SK-N-MC (cell line): ENCODE results near the gene MACF1.

ENCODE experiments used
- DNase-seq: peaks from one replicate; pipeline ENCODE4 v3.0.0-alpha.2; 2011; ENCODE audit warnings: low read depth, low spot score
- H3K27ac ChIP-seq: fragments of 200-600 bp; sonication (generic); 2 replicates; pipeline ENCODE4 v1.5.1; 2016; ENCODE audit warnings: mixed run types
- H3K36me3 ChIP-seq: fragments of 200-600 bp; sonication (generic); 2 replicates; pipeline ENCODE4 v1.6.1; 2017; ENCODE audit warnings: antibody characterized with exemption, low read length, mixed read lengths; ENCODE audit not compliant: insufficient read depth
- H3K4me3 ChIP-seq: fragments of 200-600 bp; sonication (generic); 2 replicates; pipeline ENCODE4 v1.5.1; 2016
- H3K9ac ChIP-seq: fragments of 200-600 bp; sonication (generic); 2 replicates; pipeline ENCODE4 v1.8.0; 2017; ENCODE audit warnings: mixed run types, mixed read lengths; ENCODE audit not compliant: insufficient read length
- H3K9me3 ChIP-seq: fragments of 200-600 bp; sonication (generic); 2 replicates; pipeline ENCODE4 v1.6.1; 2017; ENCODE audit warnings: low read depth, mild to moderate bottlenecking, antibody characterized with exemption, low read length, moderate library complexity, mixed read lengths
- EZH2 ChIP-seq: fragments of 200-600 bp; sonication (generic); IDR thresholded peaks from one replicate; pipeline ENCODE4 v1.6.1; 2017; ENCODE audit warnings: antibody characterized with exemption
- FOXP2 ChIP-seq: optimal IDR thresholded peaks from 2 replicates; pipeline ENCODE3; 2011; ENCODE audit warnings: mild to moderate bottlenecking, moderate library complexity; ENCODE audit not compliant: insufficient read depth; ENCODE audit errors: extremely low read length, control extremely low read depth
- POLR2AphosphoS5 ChIP-seq: IDR thresholded peaks from 2 replicates; pipeline ENCODE4 v1.6.1; 2012; ENCODE audit warnings: mild to moderate bottlenecking, low read depth, low read length, borderline replicate concordance

MACF1 gene

DNA sequence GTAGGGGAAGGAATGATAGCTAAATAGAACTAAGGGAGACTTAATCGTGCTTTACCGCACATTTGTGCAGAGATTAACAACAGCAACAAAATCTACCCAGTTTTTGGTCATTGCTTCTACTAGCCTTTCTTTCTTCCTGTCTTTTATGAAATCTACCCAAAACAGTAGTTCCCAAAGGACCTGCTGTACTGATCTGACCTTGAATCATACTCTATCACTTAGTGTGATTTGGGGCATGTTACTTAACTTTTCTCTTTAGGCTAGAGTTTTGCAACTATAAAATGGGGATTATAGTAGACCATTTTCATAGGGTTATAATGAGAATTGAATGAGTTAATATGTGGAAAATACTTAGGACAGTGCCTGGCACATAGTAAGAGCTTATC, 30.5 kb upstream of the MACF1 start:
- no peaks in the 10 kb centered on the region for H3K9me3 ChIP-seq
- TF ChIP-seq POLR2AphosphoS5 (no peak), FOXP2 (no peak), EZH2 (no peak)
- no peak overlapping the region for H3K27ac ChIP-seq
- H3K36me3 ChIP-seq = no peaks in the 10 kb centered on the region
- DNase-seq = no peak
- no peak overlapping the region for H3K4me3 ChIP-seq
- H3K9ac ChIP-seq = no peak overlapping the region

DNA sequence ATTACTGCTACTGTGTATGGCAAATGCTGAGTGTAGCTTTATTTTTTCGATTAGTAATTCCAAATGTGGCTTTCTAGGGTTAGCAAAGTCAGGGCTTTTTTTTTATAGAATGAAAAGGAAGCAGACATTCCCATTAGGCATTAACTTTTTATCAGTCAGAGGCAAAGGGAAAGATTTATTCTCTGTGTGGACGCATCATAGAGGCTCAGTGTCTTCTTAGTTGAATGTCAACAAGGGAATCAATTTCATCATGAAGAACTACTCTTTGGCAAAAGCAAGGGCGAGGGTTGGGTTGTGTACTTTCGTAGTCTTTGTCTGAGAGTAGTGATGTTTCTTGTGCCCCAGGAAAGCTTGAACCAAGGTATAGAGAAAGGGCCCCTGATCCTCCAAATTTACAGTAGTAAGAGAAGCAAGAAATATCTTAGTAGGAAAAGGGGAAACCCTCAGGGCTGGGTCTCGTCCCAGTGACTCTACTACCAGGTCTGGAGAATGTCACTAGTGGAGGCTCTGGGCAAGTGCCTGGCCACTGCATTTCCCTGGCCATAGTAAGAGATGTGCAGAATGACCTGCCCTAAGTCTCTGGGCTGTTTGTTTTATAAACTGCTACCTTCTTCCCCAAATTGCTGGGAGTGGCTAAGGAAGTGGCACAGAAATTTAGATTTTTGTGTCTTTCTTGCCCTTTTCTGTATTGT, 30.0 kb upstream of the MACF1 start:
- Histone ChIP-seq H3K9me3 (no peaks in the 10 kb centered on the region), H3K4me3 (no peak overlapping the region), H3K36me3 (no peaks in the 10 kb centered on the region), H3K27ac (no peak overlapping the region), H3K9ac (no peak overlapping the region)
- DNase-seq = no peak
- TF ChIP-seq EZH2 (no peak), POLR2AphosphoS5 (no peak)

DNA sequence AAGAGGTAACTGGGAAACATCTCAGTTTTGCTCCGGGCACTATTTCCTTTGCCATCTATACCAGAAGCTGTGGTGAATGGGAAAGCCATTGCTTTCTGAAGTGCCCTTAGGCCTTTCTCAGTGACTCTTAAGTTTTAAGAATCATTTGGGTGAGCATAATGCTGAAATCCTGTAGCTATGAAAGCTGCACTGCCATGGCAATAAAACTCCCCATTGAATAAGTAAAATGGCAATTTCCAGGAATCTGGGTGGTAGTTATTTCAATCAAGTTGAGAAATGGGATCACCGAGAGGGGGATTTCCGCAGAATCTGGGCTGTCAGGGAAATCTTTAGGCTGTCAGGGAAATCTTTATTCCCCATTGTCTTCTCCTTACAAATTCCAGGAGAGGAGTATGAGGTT, 26.8 kb upstream of the MACF1 start:
- H3K9ac ChIP-seq = no peak overlapping the region
- H3K27ac ChIP-seq = no peak overlapping the region
- TF ChIP-seq POLR2AphosphoS5 = no peak
- no peak for TF ChIP-seq FOXP2
- TF ChIP-seq EZH2 = no peak
- peak; percentile 32 for DNase-seq
- H3K4me3 ChIP-seq = no peak overlapping the region
- H3K36me3 ChIP-seq = no peaks in the 10 kb centered on the region
- H3K9me3 ChIP-seq = no peaks in the 10 kb centered on the region

- H3K9ac ChIP-seq = no peak overlapping the region
- H3K36me3 ChIP-seq = no peaks in the 10 kb centered on the region
- no peak overlapping the region for H3K27ac ChIP-seq
- DNase-seq = no peak
- H3K4me3 ChIP-seq = no peak overlapping the region
- H3K9me3 ChIP-seq = no peaks in the 10 kb centered on the region
- no peak for TF ChIP-seq FOXP2
- TF ChIP-seq POLR2AphosphoS5 = no peak
- no peak for TF ChIP-seq EZH2
These were observed 25.7 kb upstream of the MACF1 start for GRCh38 chr1:39178541-39179431.

- H3K9me3 ChIP-seq = no peaks in the 10 kb centered on the region
- H3K27ac ChIP-seq = no peak overlapping the region
- H3K4me3 ChIP-seq = no peak overlapping the region
- DNase-seq = no peak
- no peak for TF ChIP-seq EZH2
- no peak for TF ChIP-seq POLR2AphosphoS5
- no peak for TF ChIP-seq FOXP2
- no peaks in the 10 kb centered on the region for H3K36me3 ChIP-seq
- no peak overlapping the region for H3K9ac ChIP-seq
These were observed 23.2 kb upstream of the MACF1 start for GRCh38 chr1:39181311-39181710.

GRCh38 chr1:39182804-39183203, 21.7 kb upstream of the MACF1 start:
- Histone ChIP-seq H3K27ac (no peak overlapping the region), H3K9ac (no peak overlapping the region), H3K9me3 (no peaks in the 10 kb centered on the region), H3K36me3 (no peaks in the 10 kb centered on the region), H3K4me3 (no peak overlapping the region)
- no peak for DNase-seq
- TF ChIP-seq POLR2AphosphoS5 = no peak
- no peak for TF ChIP-seq FOXP2
- no peak for TF ChIP-seq EZH2

GRCh38 chr1:39183503-39184353, 20.8 kb upstream of the MACF1 start:
- no peak overlapping the region for H3K4me3 ChIP-seq
- H3K9ac ChIP-seq = no peak overlapping the region
- no peak overlapping the region for H3K27ac ChIP-seq
- no peak for DNase-seq
- TF ChIP-seq POLR2AphosphoS5 (no peak), FOXP2 (no peak), EZH2 (no peak)
- H3K36me3 ChIP-seq = no peaks in the 10 kb centered on the region
- H3K9me3 ChIP-seq = no peaks in the 10 kb centered on the region

- H3K9ac ChIP-seq = no peak overlapping the region
- no peak overlapping the region for H3K27ac ChIP-seq
- no peak for DNase-seq
- no peaks in the 10 kb centered on the region for H3K9me3 ChIP-seq
- H3K36me3 ChIP-seq = no peaks in the 10 kb centered on the region
- no peak for TF ChIP-seq POLR2AphosphoS5
- TF ChIP-seq FOXP2 = no peak
- TF ChIP-seq EZH2 = no peak
- H3K4me3 ChIP-seq = no peak overlapping the region
These were observed 20.1 kb upstream of the MACF1 start for GRCh38 chr1:39184354-39184818.
